ENCODE measurements around the gene SMIM14.

The SMIM14 gene

DNA sequence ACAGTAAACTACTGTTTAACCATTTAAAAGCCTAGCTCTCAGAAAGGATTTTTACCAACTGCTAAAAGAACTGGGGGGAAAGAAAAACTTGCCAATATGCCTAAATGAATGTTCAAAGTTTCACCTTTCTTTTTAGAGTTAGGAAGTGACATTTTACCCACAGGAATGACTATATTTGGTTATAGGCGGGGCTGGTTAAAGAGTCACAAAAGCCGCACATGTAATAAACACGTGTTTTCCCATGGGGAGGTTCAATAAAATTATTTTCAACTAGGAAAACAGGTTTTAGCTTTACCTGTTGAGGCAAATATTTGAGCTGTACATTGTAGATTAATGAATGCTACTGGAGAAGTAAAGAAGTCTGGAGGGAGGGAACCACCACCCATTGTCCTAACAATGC lies 69.9 kb downstream of the SMIM14 start:
- DNase-seq (ENCODE audit: low read depth): no peak
- no peak for TF ChIP-seq CTCF (conservative IDR thresholded peaks at IDR 0.05; ENCODE audit: low read depth, low read length)
- H3K4me3 ChIP-seq (ENCODE audit: low read length): no peak overlapping the region

- no peak overlapping the region for H3K4me3 ChIP-seq (ENCODE audit: low read length)
- no peak for TF ChIP-seq CTCF (conservative IDR thresholded peaks at IDR 0.05; ENCODE audit: low read depth, low read length)
- peak; percentile 21 for DNase-seq (ENCODE audit: low read depth)
Observed at GRCh38 chr4:39565878-39566600, 72.6 kb downstream of the SMIM14 start.

- no peak for TF ChIP-seq CTCF (conservative IDR thresholded peaks at IDR 0.05; ENCODE audit: low read depth, low read length)
- H3K4me3 ChIP-seq (ENCODE audit: low read length): no peak overlapping the region
- no peak for DNase-seq (ENCODE audit: low read depth)
Observed at GRCh38 chr4:39563346-39563847, 75.3 kb downstream of the SMIM14 start.

DNA sequence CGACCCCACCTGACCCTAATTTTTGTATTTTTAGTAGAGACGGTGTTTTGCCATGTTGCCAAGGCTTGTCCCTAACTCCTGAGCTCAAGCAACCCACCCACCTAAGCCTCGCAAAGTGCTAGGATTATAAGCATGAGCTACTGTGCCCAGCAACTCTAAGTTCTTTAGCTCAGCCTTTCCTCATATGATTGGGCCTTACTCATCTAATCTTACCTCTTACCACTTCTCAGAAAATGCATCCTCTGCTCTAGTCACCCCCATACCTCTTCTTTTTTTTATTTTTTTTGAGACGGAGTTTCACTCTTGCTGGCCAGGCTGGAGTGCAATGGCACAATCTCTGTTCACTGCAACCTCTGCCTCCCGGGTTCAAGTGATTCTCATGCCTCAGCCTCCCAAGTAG lies 75.9 kb downstream of the SMIM14 start:
- no peak overlapping the region for H3K4me3 ChIP-seq (ENCODE audit: low read length)
- no peak for TF ChIP-seq CTCF (conservative IDR thresholded peaks at IDR 0.05; ENCODE audit: low read depth, low read length)
- no peak for DNase-seq (ENCODE audit: low read depth)

DNA sequence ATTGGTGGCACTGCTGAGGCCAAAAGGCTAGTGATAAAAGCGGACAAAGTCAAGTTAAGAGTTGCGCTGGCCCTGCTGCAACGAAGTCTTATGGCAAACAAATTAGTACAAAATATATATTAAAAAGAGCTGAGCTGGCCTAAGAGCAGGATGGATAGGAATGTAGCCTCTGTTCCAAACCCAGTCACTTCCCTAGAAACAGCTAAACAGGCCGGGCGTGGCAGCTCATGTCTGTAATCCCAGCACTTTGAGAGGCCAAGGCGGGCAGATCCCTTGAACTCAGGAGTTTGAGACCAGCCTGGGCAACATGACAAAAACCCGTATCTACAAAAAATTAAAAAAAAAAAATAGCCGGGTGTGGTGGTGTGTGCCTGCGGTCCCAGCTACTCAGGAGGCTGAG lies 79.0 kb downstream of the SMIM14 start:
- no peak for TF ChIP-seq CTCF (conservative IDR thresholded peaks at IDR 0.05; ENCODE audit: low read depth, low read length)
- DNase-seq (ENCODE audit: low read depth): no peak

DNA sequence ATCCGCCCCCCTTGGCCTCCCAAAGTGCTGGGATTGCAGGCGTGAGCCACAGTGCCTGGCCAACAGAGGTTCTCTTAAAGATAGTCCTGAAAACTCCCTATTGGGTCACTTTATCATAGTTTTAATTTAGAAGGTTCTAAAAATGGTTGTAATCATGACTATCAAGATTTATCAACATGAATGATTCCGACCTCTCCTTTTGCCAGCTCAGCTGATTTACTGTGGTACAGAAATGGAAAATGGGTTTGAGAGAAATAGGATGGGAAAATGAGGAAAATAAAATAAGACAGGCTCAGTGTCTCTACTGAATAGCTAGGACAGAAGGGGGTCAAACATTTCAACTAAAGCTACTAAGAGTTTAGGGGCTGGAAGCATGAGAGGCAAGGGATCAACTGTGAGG lies 83.2 kb downstream of the SMIM14 start:
- H3K4me3 ChIP-seq (ENCODE audit: low read length): no peak overlapping the region
- TF ChIP-seq CTCF (conservative IDR thresholded peaks at IDR 0.05; ENCODE audit: low read depth, low read length): no peak
- DNase-seq (ENCODE audit: low read depth): no peak

More for the DNA sequence above, 79.0 kb downstream of the SMIM14 start:
- H3K4me3 ChIP-seq (ENCODE audit: low read length): no peak overlapping the region

- no peak for TF ChIP-seq CTCF (conservative IDR thresholded peaks at IDR 0.05; ENCODE audit: low read depth, low read length)
- no peak for DNase-seq (ENCODE audit: low read depth)
- H3K4me3 ChIP-seq (ENCODE audit: low read length): no peak overlapping the region
Observed at GRCh38 chr4:39548425-39549067, 90.1 kb downstream of the SMIM14 start.

Data from retinal pigment epithelial cell (primary cell).